Measurements from ENCODE around the gene NOC3L. TPM values are rescaled to one million over a fixed set of nuclear protein-coding genes. Genes with fewer than 3 reads are reported as not detected.

Gene NOC3L
- polyA plus RNA-seq, 1 donor (not counting 4 experiments of a cell fraction or from before 2014, with no cell fraction given), result 16.3 TPM

- TF ChIP-seq EZH2 (IDR thresholded peaks at IDR 0.05; ENCODE audit: low read length) (no peak), CTCF (optimal IDR thresholded peaks at IDR 0.05 in 1 of 3, IDR thresholded peaks at IDR 0.05 in 1 of 3, conservative IDR thresholded peaks at IDR 0.05 in 1 of 3; ENCODE audit: extremely low read depth in 1 of 3, insufficient read depth in 2 of 3, low read length in 3 of 3) (no peak)
- H3K27me3 ChIP-seq (ENCODE audit: control insufficient read depth, extremely low read depth, insufficient read depth, low read length), result no peaks in the 10 kb centered on the region
- H3K9ac ChIP-seq (ENCODE audit: control insufficient read depth, extremely low read depth, insufficient read depth, low read length), result no peak overlapping the region
- H3K4me2 ChIP-seq (ENCODE audit: control insufficient read depth, extremely low read depth, insufficient read depth, low read depth, low read length), result no peak overlapping the region
- H2AFZ ChIP-seq (ENCODE audit: control insufficient read depth, low read length), result no peak overlapping the region
- H3K4me1 ChIP-seq (ENCODE audit: control insufficient read depth, extremely low read depth, insufficient read depth, low read length), result no peaks in the 10 kb centered on the region
- FAIRE-seq, result no peak
- dilution Hi-C loops (cut with MboI; ENCODE audit: extremely low pct_ligation_motif_present, low sequenced_read_pairs), result no loop called here
- no peak for DNase-seq (ENCODE audit: low read depth, low spot score)
- no peaks in the 10 kb centered on the region for H3K9me1 ChIP-seq (ENCODE audit: control insufficient read depth, extremely low read depth, insufficient read depth, low read length)
- H3K4me3 ChIP-seq (ENCODE audit: control insufficient read depth in 2 of 3, extremely low read depth in 1 of 3, insufficient read depth in 2 of 3, low read depth in 1 of 3, low read length in 3 of 3), result no peak overlapping the region
- H3K36me3 ChIP-seq (ENCODE audit: control insufficient read depth in 2 of 2, extremely low read depth in 1 of 2, insufficient read depth in 2 of 2, low read length in 2 of 2), result no peaks in the 10 kb centered on the region
- no peaks in the 10 kb centered on the region for H3K9me3 ChIP-seq (ENCODE audit: control insufficient read depth, low read depth, low read length)
- H3K79me2 ChIP-seq (ENCODE audit: control insufficient read depth, insufficient read depth, low read length), result no peaks in the 10 kb centered on the region
- no peak overlapping the region for H3K27ac ChIP-seq (ENCODE audit: control insufficient read depth, insufficient read depth, low read length)
- H4K20me1 ChIP-seq (ENCODE audit: control insufficient read depth, extremely low read depth, insufficient read depth, low read length), result no peaks in the 10 kb centered on the region
These were observed 63.3 kb downstream of the NOC3L start for GRCh38 chr10:94299417-94299816.

GRCh38 chr10:94294168-94294567 is 68.6 kb downstream of the NOC3L start:
- peaks cover 4% of the 10 kb centered on the region for H3K27me3 ChIP-seq (ENCODE audit: control insufficient read depth, extremely low read depth, insufficient read depth, low read length)
- H3K9me1 ChIP-seq (ENCODE audit: control insufficient read depth, extremely low read depth, insufficient read depth, low read length), result no peaks in the 10 kb centered on the region
- dilution Hi-C loops (cut with MboI; ENCODE audit: extremely low pct_ligation_motif_present, low sequenced_read_pairs), result no loop called here
- no peaks in the 10 kb centered on the region for H3K36me3 ChIP-seq (ENCODE audit: control insufficient read depth in 2 of 2, extremely low read depth in 1 of 2, insufficient read depth in 2 of 2, low read length in 2 of 2)
- FAIRE-seq (no peak), DNase-seq (ENCODE audit: low read depth, low spot score) (no peak)
- no peak overlapping the region for H3K9ac ChIP-seq (ENCODE audit: control insufficient read depth, extremely low read depth, insufficient read depth, low read length)
- H4K20me1 ChIP-seq (ENCODE audit: control insufficient read depth, extremely low read depth, insufficient read depth, low read length), result no peaks in the 10 kb centered on the region
- no peak overlapping the region for H3K4me3 ChIP-seq (ENCODE audit: control insufficient read depth in 2 of 3, extremely low read depth in 1 of 3, insufficient read depth in 2 of 3, low read depth in 1 of 3, low read length in 3 of 3)
- no peak overlapping the region for H3K27ac ChIP-seq (ENCODE audit: control insufficient read depth, insufficient read depth, low read length)
- H3K4me2 ChIP-seq (ENCODE audit: control insufficient read depth, extremely low read depth, insufficient read depth, low read depth, low read length), result no peak overlapping the region
- no peak overlapping the region for H2AFZ ChIP-seq (ENCODE audit: control insufficient read depth, low read length)
- H3K4me1 ChIP-seq (ENCODE audit: control insufficient read depth, extremely low read depth, insufficient read depth, low read length), result no peaks in the 10 kb centered on the region
- no peaks in the 10 kb centered on the region for H3K79me2 ChIP-seq (ENCODE audit: control insufficient read depth, insufficient read depth, low read length)
- TF ChIP-seq CTCF (optimal IDR thresholded peaks at IDR 0.05 in 1 of 3, IDR thresholded peaks at IDR 0.05 in 1 of 3, conservative IDR thresholded peaks at IDR 0.05 in 1 of 3; ENCODE audit: extremely low read depth in 1 of 3, insufficient read depth in 2 of 3, low read length in 3 of 3) (no peak), EZH2 (IDR thresholded peaks at IDR 0.05; ENCODE audit: low read length) (no peak)
- no peaks in the 10 kb centered on the region for H3K9me3 ChIP-seq (ENCODE audit: control insufficient read depth, low read depth, low read length)
